Panc1 (cell line): ENCODE data around the gene PPP1R3D. TPM values are rescaled to one million over a fixed set of nuclear protein-coding genes. Genes with fewer than 3 reads are reported as not detected.

Source experiments
- ATAC-seq: fragments of 200-7000 bp; cut with Tn5 transposase; 2 replicates; pipeline ENCODE4 v1.9.1; 2020; ENCODE audit warnings: mild to moderate bottlenecking, moderate library complexity
- BruUV-seq: library from RNA; stranded (reverse); fragments of 400-500 nt; replicated peaks from 2 replicates; lab custom pipeline; 2021; lab: Mats Ljungman, UMichigan
- CTCF ChIA-PET: fragments of 300-600 bp; sonication (Branson Sonifier 250); formaldehyde crosslinking; loops from one replicate; lab custom pipeline; 2022; ENCODE audit warnings: antibody characterized with exemption; lab: Charles Lee
- POLR2A ChIA-PET: fragments of 300-600 bp; sonication (Branson Sonifier 250); formaldehyde crosslinking; loops from one replicate; lab custom pipeline; 2022; ENCODE audit warnings: antibody characterized with exemption; lab: Charles Lee
- DNase-seq: peaks from one replicate; pipeline ENCODE4 v3.0.0-alpha.2; 2010; ENCODE audit warnings: low read depth, low spot score
- H3K27ac ChIP-seq: 2 replicates; pipeline ENCODE4 v1.5.1; 2011; ENCODE audit warnings: mild to moderate bottlenecking, low read length, inconsistent platforms
- H3K27me3 ChIP-seq: fragments of 200-500 bp; sonication (Bioruptor generic); 2 replicates; pipeline ENCODE4 v1.6.0; 2014; ENCODE audit warnings: low read length, inconsistent platforms; ENCODE audit not compliant: control insufficient read depth, insufficient read depth
- H3K36me3 ChIP-seq: fragments of 200-500 bp; sonication (Bioruptor generic); 2 replicates; pipeline ENCODE4 v1.5.1; 2014; ENCODE audit warnings: inconsistent platforms, mild to moderate bottlenecking, low read length, moderate library complexity; ENCODE audit not compliant: control insufficient read depth, insufficient read depth
- H3K4me1 ChIP-seq: 2 replicates; pipeline ENCODE4 v1.5.1; 2011; ENCODE audit warnings: inconsistent platforms, mild to moderate bottlenecking, low read length, moderate library complexity; ENCODE audit not compliant: control insufficient read depth, insufficient read depth
- H3K4me3 ChIP-seq, 2 experiments: 2 replicates each; pipeline ENCODE4 v1.5.1; 2011 to 2012; ENCODE audit warnings: low read depth in 2 of 2, low read length in 2 of 2, mild to moderate bottlenecking in 2 of 2, inconsistent platforms in 1 of 2, moderate library complexity in 1 of 2
- H3K9me3 ChIP-seq: fragments of 200-500 bp; sonication (Bioruptor generic); 2 replicates; pipeline ENCODE4 v1.5.1; 2014; ENCODE audit warnings: low read depth, mild to moderate bottlenecking, inconsistent platforms, low read length, moderate library complexity; ENCODE audit not compliant: control insufficient read depth, insufficient read depth
- CTCF ChIP-seq: fragments of 450-650 bp; IDR thresholded peaks from 2 replicates; pipeline ENCODE4 v1.5.1; 2017; ENCODE audit warnings: mild to moderate bottlenecking
- POLR2AphosphoS5 ChIP-seq: IDR thresholded peaks from 2 replicates; pipeline ENCODE4 v1.6.1; 2012; ENCODE audit warnings: mild to moderate bottlenecking, low read depth, low read length, moderate library complexity
- REST ChIP-seq, 2 experiments: IDR thresholded peaks; 2 replicates each; pipeline ENCODE4 v1.6.1; 2011 to 2012; ENCODE audit warnings: low read depth in 2 of 2, control low read depth in 1 of 2, low read length in 1 of 2, mild to moderate bottlenecking in 1 of 2, moderate library complexity in 1 of 2; ENCODE audit not compliant: insufficient read depth in 1 of 2
- SIN3A ChIP-seq: IDR thresholded peaks from 2 replicates; pipeline ENCODE4 v1.6.1; 2012; ENCODE audit warnings: low read depth, mild to moderate bottlenecking, low read length, moderate library complexity, borderline replicate concordance; ENCODE audit not compliant: insufficient read depth
- TCF7L2 ChIP-seq: IDR thresholded peaks from 2 replicates; pipeline ENCODE4 v1.6.1; 2011; ENCODE audit warnings: mild to moderate bottlenecking, low read depth, low read length, inconsistent platforms
- in situ Hi-C: cut with HindIII; loops from 2 replicates; pipeline ENCODE4 v1.10.0; 2016; ENCODE audit warnings: low sequenced_read_pairs, low pct_unique_long_range_greater_than_20kb
- intact Hi-C: fragments of 100-400 bp; cut with micrococcal nuclease; formaldehyde crosslinking; loops from one replicate; pipeline ENCODE4 v1.10.0; 2022; ENCODE audit not compliant: unreplicated experiment
- total RNA-seq: library from RNA; stranded (reverse); gene quantifications from one replicate; pipeline ENCODE4 v1.2.1, GENCODE V29; 2021; ENCODE audit not compliant: unreplicated experiment

PPP1R3D gene
- total RNA-seq, 1 experiment from 2014 or later = 7.9 TPM

DNA sequence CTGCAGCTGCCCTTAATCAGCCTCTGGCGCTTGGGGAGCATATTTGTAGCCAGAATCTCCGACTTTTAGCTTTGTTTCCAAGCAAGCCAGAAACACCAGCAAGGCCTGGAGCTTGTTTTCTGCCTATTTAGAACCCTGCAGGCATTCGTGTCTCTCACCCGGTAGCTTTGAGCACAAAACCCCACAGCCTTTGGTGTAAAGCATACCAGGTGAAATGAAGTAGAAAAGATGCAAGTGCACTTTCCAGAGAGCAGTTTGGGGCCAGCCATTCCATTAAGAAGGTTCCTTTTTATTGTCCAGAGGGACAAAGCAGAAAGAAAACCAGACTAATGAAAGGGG is 820 bp upstream of the PPP1R3D start:
- BruUV-seq = no TSS peak
- peaks cover 36% of the 10 kb centered on the region for H3K4me1 ChIP-seq
- H3K27ac ChIP-seq = peak overlapping the region; percentile 98
- H3K4me3 ChIP-seq = peak overlapping the region; percentile 72 to 87
- ChIA-PET POLR2A (no interaction called here), CTCF (no interaction called here)
- TF ChIP-seq CTCF (no peak), REST (IDR thresholded peaks at IDR 0.05; ENCODE audit: insufficient read depth in 1 of 2, low read depth in 2 of 2, low read length in 1 of 2) (no peak), TCF7L2 (no peak), SIN3A (no peak), POLR2AphosphoS5 (no peak)
- no peaks in the 10 kb centered on the region for H3K27me3 ChIP-seq
- no peaks in the 10 kb centered on the region for H3K9me3 ChIP-seq
- in situ Hi-C loops = no loop called here
- no peak for ATAC-seq
- H3K36me3 ChIP-seq = peaks cover 26% of the 10 kb centered on the region
- DNase-seq = no peak
- intact Hi-C loops = no loop called here

DNA sequence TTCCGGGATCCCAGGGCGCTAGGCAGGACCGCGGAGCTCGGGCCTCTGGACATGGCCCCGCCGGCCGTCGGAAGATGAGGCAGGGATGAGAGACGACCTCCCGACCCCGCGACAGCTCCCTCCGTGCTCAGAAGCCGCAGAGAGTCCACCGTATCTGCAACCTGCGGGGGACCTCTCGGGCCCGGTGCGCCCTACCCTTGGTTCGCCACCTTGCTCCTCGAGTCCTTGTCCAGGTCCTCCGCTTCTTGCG is 301 bp downstream of the PPP1R3D start:
- Histone ChIP-seq H3K9me3 (no peaks in the 10 kb centered on the region), H3K36me3 (peaks cover 26% of the 10 kb centered on the region), H3K4me3 (peak overlapping the region; percentile 72 to 87), H3K27me3 (no peaks in the 10 kb centered on the region), H3K4me1 (peaks cover 46% of the 10 kb centered on the region), H3K27ac (peak overlapping the region; percentile 90)
- ATAC-seq = peak; percentile 69
- DNase-seq = no peak
- BruUV-seq = no TSS peak
- in situ Hi-C loops (no loop called here), intact Hi-C loops (no loop called here)
- ChIA-PET CTCF (no interaction called here), POLR2A (no interaction called here)
- no peak for TF ChIP-seq POLR2AphosphoS5
- no peak for TF ChIP-seq CTCF
- no peak for TF ChIP-seq TCF7L2
- TF ChIP-seq REST (IDR thresholded peaks at IDR 0.05; ENCODE audit: insufficient read depth in 1 of 2, low read depth in 2 of 2, low read length in 1 of 2) = no peak
- peak; percentile 17; the same call in 1 of the 2 replicates for TF ChIP-seq SIN3A
